Stimulated activated memory B cell treated with anti-CD40 and anti-IgM and Interleukin-4, amounts not matched to agents 10 μg/mL and 1 μg/mL and 100 μg/mL, for 72 hours (primary cell): ENCODE data around the gene TFPT.

ENCODE experiments used
- ATAC-seq: fragments of 150-1000 bp; cut with Tn5 transposase; 2 replicates; pipeline ENCODE4 v1.10.0; 2021
- H3K27ac Mint-ChIP-seq: one replicate; pipeline ENCODE4 v1.8.0; 2022; ENCODE audit warnings: mild to moderate bottlenecking, mixed read lengths
- H3K27me3 Mint-ChIP-seq: one replicate; pipeline ENCODE4 v1.8.0; 2022; ENCODE audit warnings: mixed read lengths
- H3K36me3 Mint-ChIP-seq: one replicate; pipeline ENCODE4 v1.8.0; 2022; ENCODE audit warnings: mixed read lengths
- H3K4me1 Mint-ChIP-seq: one replicate; pipeline ENCODE4 v1.8.0; 2022; ENCODE audit warnings: mixed read lengths
- H3K4me3 Mint-ChIP-seq: one replicate; pipeline ENCODE4 v1.8.0; 2022; ENCODE audit warnings: mild to moderate bottlenecking, moderate library complexity, mixed read lengths
- H3K9me3 Mint-ChIP-seq: one replicate; pipeline ENCODE4 v1.8.0; 2022; ENCODE audit warnings: mixed read lengths

The TFPT gene

DNA sequence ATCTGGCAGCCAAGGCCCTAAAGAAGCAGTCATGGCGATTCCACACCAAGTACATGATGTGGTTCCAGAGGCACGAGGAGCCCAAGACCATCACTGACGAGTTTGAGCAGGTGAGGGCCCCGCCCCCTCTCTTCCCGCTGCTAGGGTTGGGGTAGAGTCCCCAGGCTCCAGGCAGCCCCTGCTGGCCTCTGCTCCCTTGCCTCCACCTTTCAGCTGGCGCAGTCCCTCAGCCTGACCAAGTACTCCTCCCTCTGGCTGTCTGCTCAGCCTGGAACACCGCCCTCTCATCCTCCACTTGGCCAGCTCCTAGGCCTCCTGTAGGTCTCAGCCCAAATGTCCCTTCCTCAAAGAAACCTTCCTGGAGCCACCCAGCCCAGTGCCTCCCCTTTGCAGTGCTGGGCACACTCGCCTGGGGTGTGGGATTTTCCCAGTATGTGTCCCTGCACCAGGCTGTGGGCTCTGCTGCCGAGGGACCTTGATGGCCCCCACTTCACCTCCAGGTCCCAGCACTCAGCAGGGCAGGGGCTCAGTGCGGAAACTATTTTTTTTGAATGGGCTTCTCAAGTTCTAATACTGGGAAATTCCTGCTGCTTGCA, 38.4 kb upstream of the TFPT start:
- H3K27me3 Mint-ChIP-seq, result no peaks in the 10 kb centered on the region
- peaks cover 15% of the 10 kb centered on the region for H3K4me1 Mint-ChIP-seq
- ATAC-seq, result no peak
- H3K9me3 Mint-ChIP-seq, result no peaks in the 10 kb centered on the region
- H3K27ac Mint-ChIP-seq, result no peak overlapping the region
- peaks cover 53% of the 10 kb centered on the region for H3K36me3 Mint-ChIP-seq
- no peak overlapping the region for H3K4me3 Mint-ChIP-seq

- H3K27ac Mint-ChIP-seq, result no peak overlapping the region
- H3K4me1 Mint-ChIP-seq, result peaks cover 8% of the 10 kb centered on the region
- H3K9me3 Mint-ChIP-seq, result no peaks in the 10 kb centered on the region
- peak; percentile 44 for ATAC-seq
- peaks cover 57% of the 10 kb centered on the region for H3K36me3 Mint-ChIP-seq
- H3K27me3 Mint-ChIP-seq, result no peaks in the 10 kb centered on the region
- no peak overlapping the region for H3K4me3 Mint-ChIP-seq
These were observed 37.5 kb upstream of the TFPT start for GRCh38 chr19:54152878-54153524.

DNA sequence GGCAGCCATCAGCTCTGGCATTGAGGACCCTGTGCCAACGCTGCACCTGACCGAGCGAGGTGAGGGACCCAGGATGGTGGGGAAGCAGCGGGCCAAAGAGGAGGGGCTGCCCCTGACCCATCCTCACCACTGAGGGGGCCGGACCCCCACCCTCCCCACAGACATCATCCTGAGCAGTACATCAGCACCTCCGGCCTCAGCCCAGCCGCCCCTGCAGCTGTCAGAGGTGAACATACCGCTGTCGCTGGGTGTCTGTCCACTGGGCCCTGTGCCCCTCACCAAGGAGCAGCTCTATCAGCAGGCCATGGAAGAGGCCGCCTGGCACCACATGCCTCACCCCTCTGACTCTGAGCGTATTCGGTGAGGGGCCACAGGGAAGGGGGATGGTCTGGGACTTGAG, 36.8 kb upstream of the TFPT start:
- Mint-ChIP-seq H3K4me1 (peaks cover 6% of the 10 kb centered on the region), H3K27me3 (no peaks in the 10 kb centered on the region), H3K27ac (no peak overlapping the region), H3K4me3 (no peak overlapping the region), H3K36me3 (peaks cover 62% of the 10 kb centered on the region), H3K9me3 (no peaks in the 10 kb centered on the region)
- ATAC-seq, result no peak

GRCh38 chr19:54151362-54152035, 36.0 kb upstream of the TFPT start:
- no peak for ATAC-seq
- peaks cover 63% of the 10 kb centered on the region for H3K36me3 Mint-ChIP-seq
- H3K27me3 Mint-ChIP-seq, result no peaks in the 10 kb centered on the region
- H3K9me3 Mint-ChIP-seq, result no peaks in the 10 kb centered on the region
- no peak overlapping the region for H3K4me3 Mint-ChIP-seq
- H3K4me1 Mint-ChIP-seq, result no peaks in the 10 kb centered on the region
- no peak overlapping the region for H3K27ac Mint-ChIP-seq

DNA sequence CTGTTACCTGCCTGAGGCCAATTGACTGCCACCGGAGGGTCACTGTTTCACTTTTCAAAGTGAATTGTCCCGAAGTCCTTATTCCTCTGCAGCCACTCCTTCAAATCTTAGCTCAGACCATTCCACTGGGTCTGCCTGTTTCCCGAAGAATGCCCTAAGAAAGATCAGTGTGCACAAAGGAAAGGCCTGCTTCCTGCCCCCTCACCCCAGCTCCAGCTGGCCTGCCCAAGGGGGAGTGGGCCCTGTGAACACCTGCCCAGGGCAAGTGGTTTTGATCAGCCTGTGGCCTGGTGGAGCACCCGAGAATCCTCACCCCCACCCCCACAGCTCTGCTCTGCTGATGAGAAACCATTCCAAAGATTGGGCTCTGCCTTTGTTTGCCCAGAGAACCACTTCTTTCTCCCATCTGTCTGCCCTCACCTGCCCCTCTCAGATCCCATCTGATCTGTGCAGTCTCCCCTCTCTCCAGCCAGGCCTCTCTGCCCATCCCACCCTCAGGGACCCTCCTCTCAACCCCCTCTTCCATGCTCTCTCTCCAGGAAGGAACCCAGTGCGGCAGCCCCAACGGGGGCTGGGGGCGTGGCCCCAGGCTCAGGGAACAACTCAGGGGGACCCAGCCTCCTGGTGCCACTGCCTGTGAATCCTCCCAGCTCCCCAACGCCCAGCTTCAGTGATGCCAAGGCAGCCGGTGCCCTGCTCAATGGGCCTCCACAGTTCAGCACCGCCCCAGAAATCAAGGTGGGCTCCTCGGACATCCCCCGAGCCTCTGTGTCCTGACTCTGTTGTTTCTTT, 33.8 kb upstream of the TFPT start:
- H3K27ac Mint-ChIP-seq, result peak overlapping the region; percentile 16
- no peaks in the 10 kb centered on the region for H3K9me3 Mint-ChIP-seq
- peaks cover 76% of the 10 kb centered on the region for H3K36me3 Mint-ChIP-seq
- no peak overlapping the region for H3K4me3 Mint-ChIP-seq
- H3K4me1 Mint-ChIP-seq, result peaks cover 3% of the 10 kb centered on the region
- no peaks in the 10 kb centered on the region for H3K27me3 Mint-ChIP-seq
- no peak for ATAC-seq

DNA sequence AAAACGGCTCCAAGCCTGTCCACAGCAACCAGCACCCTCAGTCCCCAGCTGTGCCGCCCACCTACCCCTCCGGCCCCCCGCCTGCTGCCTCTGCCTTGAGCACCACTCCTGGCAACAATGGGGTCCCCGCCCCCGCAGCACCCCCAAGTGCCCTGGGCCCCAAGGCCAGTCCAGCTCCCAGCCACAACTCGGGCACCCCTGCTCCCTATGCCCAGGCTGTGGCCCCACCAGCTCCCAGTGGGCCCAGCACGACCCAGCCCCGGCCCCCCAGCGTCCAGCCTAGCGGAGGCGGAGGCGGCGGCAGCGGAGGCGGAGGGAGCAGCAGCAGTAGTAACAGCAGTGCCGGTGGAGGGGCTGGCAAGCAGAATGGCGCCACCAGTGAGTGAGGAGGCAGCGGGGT, 32.7 kb upstream of the TFPT start:
- Mint-ChIP-seq H3K36me3 (peaks cover 76% of the 10 kb centered on the region), H3K27ac (no peak overlapping the region), H3K9me3 (no peaks in the 10 kb centered on the region), H3K4me3 (no peak overlapping the region), H3K27me3 (no peaks in the 10 kb centered on the region), H3K4me1 (peaks cover 12% of the 10 kb centered on the region)
- ATAC-seq, result no peak

DNA sequence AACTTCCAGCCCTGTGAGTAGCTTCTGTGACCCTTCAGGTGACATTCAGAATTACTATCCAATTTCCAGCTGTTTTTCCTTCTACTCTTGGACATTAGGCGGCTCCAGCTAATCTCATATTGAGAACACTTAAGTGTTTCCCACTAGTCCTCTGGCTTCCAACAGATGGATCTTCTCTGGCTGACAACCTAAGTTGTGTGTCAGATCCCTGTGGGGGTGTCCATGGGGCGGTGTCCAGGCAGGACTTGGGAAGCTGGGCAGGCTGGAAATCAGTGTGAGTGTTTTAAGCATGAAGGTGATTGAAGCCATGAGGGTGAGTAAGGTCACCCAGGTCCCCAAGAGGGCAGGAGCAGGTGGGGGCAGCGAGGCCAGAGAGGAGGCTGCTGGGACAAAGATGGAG, 32.2 kb upstream of the TFPT start:
- H3K36me3 Mint-ChIP-seq, result peaks cover 77% of the 10 kb centered on the region
- peaks cover 12% of the 10 kb centered on the region for H3K4me1 Mint-ChIP-seq
- no peak overlapping the region for H3K4me3 Mint-ChIP-seq
- no peaks in the 10 kb centered on the region for H3K27me3 Mint-ChIP-seq
- H3K27ac Mint-ChIP-seq, result no peak overlapping the region
- H3K9me3 Mint-ChIP-seq, result no peaks in the 10 kb centered on the region
- no peak for ATAC-seq

DNA sequence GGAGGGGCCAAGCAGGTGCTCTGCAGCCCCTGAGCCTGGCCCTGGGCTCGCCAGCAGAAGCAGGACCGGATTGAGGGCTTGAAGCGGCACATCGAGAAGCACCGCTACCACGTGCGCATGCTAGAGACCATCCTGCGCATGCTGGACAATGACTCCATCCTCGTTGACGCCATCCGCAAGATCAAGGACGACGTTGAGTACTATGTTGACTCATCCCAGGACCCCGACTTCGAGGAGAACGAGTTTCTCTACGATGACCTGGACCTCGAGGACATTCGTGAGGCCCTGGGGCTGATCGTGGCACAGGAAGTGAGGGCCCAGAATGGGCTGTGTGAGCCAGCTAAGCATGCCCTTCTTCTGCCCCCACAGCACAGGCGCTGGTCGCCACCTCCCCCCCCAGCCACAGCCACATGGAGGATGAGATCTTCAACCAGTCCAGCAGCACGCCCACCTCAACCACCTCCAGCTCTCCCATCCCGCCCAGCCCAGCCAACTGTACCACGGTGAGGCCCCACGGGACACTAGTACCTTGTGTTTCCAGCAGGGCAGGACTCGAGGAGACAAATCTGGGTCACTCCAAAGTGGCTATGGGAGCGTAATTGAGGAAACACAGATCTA, 30.2 kb upstream of the TFPT start:
- ATAC-seq, result no peak
- Mint-ChIP-seq H3K36me3 (peaks cover 79% of the 10 kb centered on the region), H3K4me3 (no peak overlapping the region), H3K4me1 (peaks cover 24% of the 10 kb centered on the region), H3K27me3 (no peaks in the 10 kb centered on the region), H3K9me3 (no peaks in the 10 kb centered on the region), H3K27ac (no peak overlapping the region)

- Mint-ChIP-seq H3K27me3 (no peaks in the 10 kb centered on the region), H3K9me3 (no peaks in the 10 kb centered on the region), H3K4me3 (no peak overlapping the region), H3K4me1 (peaks cover 48% of the 10 kb centered on the region), H3K36me3 (peaks cover 67% of the 10 kb centered on the region), H3K27ac (no peak overlapping the region)
- no peak for ATAC-seq
These were observed 26.8 kb upstream of the TFPT start for GRCh38 chr19:54142166-54142780.

DNA sequence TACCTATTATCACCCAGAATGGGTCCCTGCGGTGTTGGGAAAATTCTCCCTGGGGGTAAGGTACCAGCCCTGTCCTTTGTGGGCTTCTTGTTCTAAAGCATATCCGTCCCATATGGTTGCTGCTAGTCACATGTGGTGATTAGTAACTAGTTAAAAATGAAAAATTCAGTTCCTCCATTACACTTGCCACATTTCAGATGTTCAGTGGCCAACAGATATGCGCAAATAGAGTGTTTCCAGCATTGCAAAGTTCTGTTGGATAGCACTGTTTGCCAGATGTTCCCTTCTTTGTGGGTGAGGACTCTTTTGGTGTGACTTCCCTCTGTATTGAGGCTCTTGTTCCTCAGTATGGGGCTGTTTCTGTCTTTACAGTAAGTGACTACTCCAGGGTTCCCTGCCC, 25.9 kb upstream of the TFPT start:
- Mint-ChIP-seq H3K27ac (no peak overlapping the region), H3K27me3 (no peaks in the 10 kb centered on the region), H3K4me1 (peaks cover 53% of the 10 kb centered on the region), H3K9me3 (no peaks in the 10 kb centered on the region), H3K4me3 (no peak overlapping the region), H3K36me3 (peaks cover 57% of the 10 kb centered on the region)
- no peak for ATAC-seq

DNA sequence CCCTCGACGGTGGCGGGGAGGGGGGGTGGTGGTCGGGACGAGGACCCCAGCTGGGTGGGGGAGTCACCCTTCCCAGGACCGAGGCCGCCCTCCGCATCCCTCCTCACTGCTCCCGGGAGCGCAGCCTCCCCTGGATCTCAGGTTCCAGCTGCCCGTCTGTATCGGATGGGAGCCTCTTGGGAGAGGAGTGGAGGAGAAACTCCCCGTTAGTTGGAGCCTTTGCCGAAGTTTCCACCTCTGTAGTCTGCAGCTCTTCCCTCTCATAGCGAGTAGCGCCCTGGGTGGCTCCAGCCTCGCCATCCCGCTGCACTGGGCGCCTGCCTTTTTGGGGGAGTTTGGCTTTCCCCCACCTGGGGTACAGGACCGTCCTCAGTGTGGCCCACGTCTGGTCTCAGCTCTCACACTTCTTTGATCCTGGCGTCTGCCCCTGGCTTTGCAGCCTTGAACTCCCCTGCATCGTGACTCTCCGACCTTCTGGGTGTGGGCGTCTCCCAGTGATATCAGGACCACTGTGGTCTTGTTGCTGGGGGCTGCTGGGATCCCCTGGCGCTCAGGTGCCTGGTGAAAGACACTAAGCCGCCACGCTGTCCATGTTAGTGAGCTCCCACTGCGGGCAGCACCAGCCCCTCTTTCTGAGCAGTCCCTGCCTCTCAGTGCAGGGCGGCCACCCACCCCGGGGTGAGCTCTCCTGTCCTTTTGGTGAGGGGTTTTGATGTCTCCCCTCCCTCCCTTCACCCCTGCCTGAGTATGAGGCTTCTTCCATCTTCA, 23.2 kb upstream of the TFPT start:
- Mint-ChIP-seq H3K4me3 (peak overlapping the region; percentile 90), H3K4me1 (peaks cover 55% of the 10 kb centered on the region), H3K27me3 (no peaks in the 10 kb centered on the region)

GRCh38 chr19:54137699-54138488, 22.4 kb upstream of the TFPT start, which contains the start of gene CNOT3:
TSS of gene CNOT3 (plus strand) at chr19:54137762. CDS start at chr19:54142979, 5,217 bp downstream.
- Mint-ChIP-seq H3K36me3 (peaks cover 32% of the 10 kb centered on the region), H3K4me3 (peak within 1 kb of the TSS; percentile 90), H3K27ac (peak within 1 kb of the TSS; percentile 97), H3K27me3 (no peaks in the 10 kb centered on the region), H3K9me3 (no peaks in the 10 kb centered on the region), H3K4me1 (peaks cover 51% of the 10 kb centered on the region)
- ATAC-seq, result no peak

More for the DNA sequence above, 23.2 kb upstream of the TFPT start:
- peaks cover 40% of the 10 kb centered on the region for H3K36me3 Mint-ChIP-seq
- H3K27ac Mint-ChIP-seq, result peak overlapping the region; percentile 97
- no peaks in the 10 kb centered on the region for H3K9me3 Mint-ChIP-seq
- no peak for ATAC-seq

DNA sequence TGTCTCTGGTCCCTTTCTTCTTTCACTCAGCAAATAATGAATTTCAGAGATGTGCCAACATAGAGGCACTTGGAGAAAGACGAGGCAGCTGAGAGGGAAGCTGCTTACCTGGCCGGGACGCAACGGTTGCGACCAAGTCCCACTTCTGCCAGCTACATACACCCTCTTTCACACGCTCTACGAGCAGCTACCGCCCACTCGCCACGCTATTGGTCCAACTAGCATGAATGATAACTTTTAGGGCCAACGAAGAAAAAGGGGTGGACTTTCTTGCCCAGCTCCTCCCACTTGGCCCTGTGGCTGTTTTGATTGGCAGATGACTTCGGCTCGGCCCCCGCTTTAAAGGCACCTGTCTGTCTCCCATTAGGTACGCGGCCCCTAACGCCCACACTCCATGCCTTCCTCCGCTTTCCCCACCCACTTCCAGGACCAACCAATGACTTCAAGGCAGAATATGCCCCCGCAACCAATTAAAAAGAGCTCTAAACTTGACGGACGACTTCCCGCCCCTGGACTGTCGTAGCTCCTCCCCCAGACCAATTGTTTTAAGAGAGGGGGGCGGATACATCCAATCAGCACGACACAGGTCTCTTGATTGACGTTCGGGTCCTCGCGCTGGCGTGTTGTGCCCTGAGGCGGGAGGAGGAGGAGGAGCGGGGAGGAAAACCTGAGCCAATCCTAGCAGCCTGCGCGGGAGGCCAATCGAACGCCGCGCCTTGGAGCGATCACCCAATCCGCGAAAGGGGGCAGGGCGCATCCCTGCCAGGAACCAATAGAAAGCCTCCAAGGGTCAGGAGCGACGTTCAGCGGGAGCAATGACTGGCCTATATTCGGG, 21.6 kb upstream of the TFPT start:
- Mint-ChIP-seq H3K27ac (peak overlapping the region; percentile 97), H3K4me3 (peak overlapping the region; percentile 79), H3K4me1 (peaks cover 49% of the 10 kb centered on the region), H3K9me3 (no peaks in the 10 kb centered on the region), H3K27me3 (no peaks in the 10 kb centered on the region), H3K36me3 (peaks cover 25% of the 10 kb centered on the region)
- ATAC-seq, result peak; percentile 93
